GM12892 (cell line): ENCODE results near the gene WDR11.

ENCODE experiments used
- POLR2A ChIP-seq: IDR thresholded peaks from 2 replicates; pipeline ENCODE4 v1.6.1; 2011; ENCODE audit warnings: low read depth, low read length, control low read depth
- POLR2AphosphoS5 ChIP-seq: IDR thresholded peaks from 2 replicates; pipeline ENCODE4 v1.6.1; 2011; ENCODE audit warnings: low read depth, low read length, control low read depth

DNA sequence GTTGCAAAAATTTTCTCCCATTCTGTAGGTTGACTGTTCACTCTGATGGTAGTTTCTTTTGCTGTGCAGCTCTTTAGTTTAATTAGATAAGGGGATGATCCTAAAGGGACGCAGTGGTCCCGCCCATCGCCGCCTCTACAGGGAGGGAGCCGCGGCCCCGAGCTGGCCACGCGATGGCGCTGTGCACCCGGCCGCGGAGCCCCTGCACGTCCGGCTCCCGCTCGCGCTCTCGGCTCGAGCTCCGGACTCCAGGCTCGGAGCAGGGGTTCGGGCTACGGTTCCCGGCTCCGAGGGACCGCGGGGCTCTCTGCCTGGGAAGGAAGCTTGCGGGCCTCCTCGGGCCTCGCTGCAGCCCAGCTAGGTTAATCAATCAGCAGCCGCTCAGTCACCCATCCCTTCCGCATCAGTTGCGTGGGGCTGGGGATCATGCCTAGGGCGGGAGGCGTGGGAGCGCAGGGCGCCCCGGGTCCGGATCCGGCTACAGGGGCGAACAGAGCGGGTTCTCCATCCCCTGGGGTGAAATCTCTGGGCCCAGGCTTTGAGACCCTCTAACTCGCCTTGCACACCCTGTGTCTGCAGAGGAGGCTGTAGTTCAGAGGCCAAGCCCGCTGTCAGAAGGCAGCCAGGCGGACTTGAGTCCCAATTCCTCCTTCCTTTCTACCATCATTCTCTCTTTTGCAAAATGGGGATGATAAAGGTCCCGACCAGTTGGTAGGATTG is 97.9 kb downstream of the WDR11 start:
- no peak for TF ChIP-seq POLR2A
- no peak for TF ChIP-seq POLR2AphosphoS5
